Measurements from ENCODE around the gene HOXD4. TPM values are rescaled to one million over a fixed set of nuclear protein-coding genes. Genes with fewer than 3 reads are reported as not detected.

Gene HOXD4
- total RNA-seq, 2 experiments from 2014 or later = not detected

GRCh38 chr2:176165370-176166050, 14.2 kb downstream of the HOXD4 start:
- Mint-ChIP-seq H3K36me3 (peaks cover 5% of the 10 kb centered on the region), H3K27me3 (peaks cover 74% of the 10 kb centered on the region), H3K4me1 (ENCODE audit: low read depth) (no peaks in the 10 kb centered on the region), H3K4me3 (no peak overlapping the region), H3K27ac (no peak overlapping the region), H3K9me3 (no peaks in the 10 kb centered on the region)
- DNase-seq = no peak
- intact Hi-C loops (cut with micrococcal nuclease) = no loop called here
- CTCF ChIA-PET = no interaction called here
- POLR2A ChIA-PET = no interaction called here

DNA sequence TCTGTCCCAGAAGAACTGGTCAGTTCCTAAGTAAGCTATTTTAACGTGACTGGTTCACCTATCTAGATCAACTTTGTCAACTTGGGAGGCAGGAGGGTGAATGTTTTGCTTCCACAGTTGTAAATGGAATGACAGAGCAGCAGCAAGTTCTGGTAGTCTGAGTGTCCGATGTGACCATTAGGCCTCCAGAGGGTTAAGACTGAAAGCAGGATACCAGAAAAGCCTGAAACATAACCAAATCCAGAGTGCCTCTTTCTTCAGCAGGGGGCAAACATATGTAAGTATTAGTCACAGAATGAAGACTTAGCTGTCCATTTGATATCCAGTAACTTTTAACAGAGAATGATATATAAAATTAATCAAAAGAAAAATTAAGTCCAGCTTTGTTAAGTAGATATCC, 14.9 kb downstream of the HOXD4 start:
- DNase-seq = no peak
- Mint-ChIP-seq H3K36me3 (peaks cover 5% of the 10 kb centered on the region), H3K27ac (no peak overlapping the region), H3K9me3 (no peaks in the 10 kb centered on the region), H3K4me1 (ENCODE audit: low read depth) (no peaks in the 10 kb centered on the region), H3K4me3 (no peak overlapping the region), H3K27me3 (peaks cover 71% of the 10 kb centered on the region)
- intact Hi-C loops (cut with micrococcal nuclease) = no loop called here
- CTCF ChIA-PET = no interaction called here
- POLR2A ChIA-PET = no interaction called here

- no peak overlapping the region for H3K4me3 Mint-ChIP-seq
- peaks cover under 1% of the 10 kb centered on the region for H3K4me1 Mint-ChIP-seq (ENCODE audit: low read depth)
- ChIA-PET CTCF (interaction anchor here (0.6 to 0.9 kb wide), 2 partner anchors 288 to 471 kb away, joined by 3 read pairs; no protein-coding TSS in a partner anchor), POLR2A (no interaction called here)
- intact Hi-C loops (cut with micrococcal nuclease) = no loop called here
- H3K9me3 Mint-ChIP-seq = no peaks in the 10 kb centered on the region
- no peak for DNase-seq
- H3K27ac Mint-ChIP-seq = no peak overlapping the region
- peaks cover 68% of the 10 kb centered on the region for H3K27me3 Mint-ChIP-seq
- H3K36me3 Mint-ChIP-seq = peaks cover 5% of the 10 kb centered on the region
Measured at GRCh38 chr2:176167398-176167797, 16.0 kb downstream of the HOXD4 start.

DNA sequence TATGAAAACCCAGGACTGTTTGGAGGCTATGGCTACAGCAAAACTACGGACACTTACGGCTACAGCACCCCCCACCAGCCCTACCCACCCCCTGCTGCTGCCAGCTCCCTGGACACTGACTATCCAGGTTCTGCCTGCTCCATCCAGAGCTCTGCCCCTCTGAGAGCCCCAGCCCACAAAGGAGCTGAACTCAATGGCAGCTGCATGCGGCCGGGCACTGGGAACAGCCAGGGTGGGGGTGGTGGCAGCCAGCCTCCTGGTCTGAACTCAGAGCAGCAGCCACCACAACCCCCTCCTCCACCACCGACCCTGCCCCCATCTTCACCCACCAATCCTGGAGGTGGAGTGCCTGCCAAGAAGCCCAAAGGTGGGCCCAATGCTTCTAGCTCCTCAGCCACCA, 17.8 kb downstream of the HOXD4 start:
- peaks cover 14% of the 10 kb centered on the region for H3K4me1 Mint-ChIP-seq (ENCODE audit: low read depth)
- ChIA-PET CTCF (interaction anchor here (1.5 kb wide), 1 partner anchor 42 kb away, joined by 4 read pairs; no protein-coding TSS in a partner anchor), POLR2A (no interaction called here)
- peaks cover 8% of the 10 kb centered on the region for H3K36me3 Mint-ChIP-seq
- DNase-seq = no peak
- H3K9me3 Mint-ChIP-seq = no peaks in the 10 kb centered on the region
- intact Hi-C loops (cut with micrococcal nuclease) = no loop called here
- H3K4me3 Mint-ChIP-seq = no peak overlapping the region
- peaks cover 68% of the 10 kb centered on the region for H3K27me3 Mint-ChIP-seq
- no peak overlapping the region for H3K27ac Mint-ChIP-seq

DNA sequence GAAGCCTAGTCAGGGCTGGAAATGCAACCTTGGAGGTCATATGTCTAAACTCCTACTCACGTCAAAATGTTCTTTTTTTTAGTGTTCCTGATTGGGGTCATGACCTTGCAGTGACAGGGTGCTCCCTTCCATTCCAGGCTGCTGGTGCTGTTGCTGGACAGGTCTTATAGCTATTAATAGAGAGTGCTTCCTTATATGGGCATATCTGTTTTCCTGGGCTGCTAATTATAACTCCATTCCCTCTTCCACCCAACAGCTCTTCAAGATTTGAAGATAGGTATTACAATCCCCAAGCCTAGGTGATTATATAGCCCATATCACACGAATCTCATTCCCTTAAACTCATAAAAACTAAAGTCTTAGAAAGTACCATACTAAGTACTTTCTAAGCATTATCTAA, 18.4 kb downstream of the HOXD4 start:
- DNase-seq = no peak
- ChIA-PET CTCF (interaction anchor here (1.5 kb wide), 1 partner anchor 43 kb away, joined by 4 read pairs; no protein-coding TSS in a partner anchor), POLR2A (no interaction called here)
- Mint-ChIP-seq H3K36me3 (peaks cover 8% of the 10 kb centered on the region), H3K4me3 (no peak overlapping the region), H3K27me3 (peaks cover 67% of the 10 kb centered on the region), H3K9me3 (no peaks in the 10 kb centered on the region), H3K4me1 (ENCODE audit: low read depth) (peaks cover 17% of the 10 kb centered on the region), H3K27ac (no peak overlapping the region)
- intact Hi-C loops (cut with micrococcal nuclease) = loop anchor here (5.0 kb wide), 1 partner anchor 42 kb away; the partner anchor contains the start of gene HOXD8

DNA sequence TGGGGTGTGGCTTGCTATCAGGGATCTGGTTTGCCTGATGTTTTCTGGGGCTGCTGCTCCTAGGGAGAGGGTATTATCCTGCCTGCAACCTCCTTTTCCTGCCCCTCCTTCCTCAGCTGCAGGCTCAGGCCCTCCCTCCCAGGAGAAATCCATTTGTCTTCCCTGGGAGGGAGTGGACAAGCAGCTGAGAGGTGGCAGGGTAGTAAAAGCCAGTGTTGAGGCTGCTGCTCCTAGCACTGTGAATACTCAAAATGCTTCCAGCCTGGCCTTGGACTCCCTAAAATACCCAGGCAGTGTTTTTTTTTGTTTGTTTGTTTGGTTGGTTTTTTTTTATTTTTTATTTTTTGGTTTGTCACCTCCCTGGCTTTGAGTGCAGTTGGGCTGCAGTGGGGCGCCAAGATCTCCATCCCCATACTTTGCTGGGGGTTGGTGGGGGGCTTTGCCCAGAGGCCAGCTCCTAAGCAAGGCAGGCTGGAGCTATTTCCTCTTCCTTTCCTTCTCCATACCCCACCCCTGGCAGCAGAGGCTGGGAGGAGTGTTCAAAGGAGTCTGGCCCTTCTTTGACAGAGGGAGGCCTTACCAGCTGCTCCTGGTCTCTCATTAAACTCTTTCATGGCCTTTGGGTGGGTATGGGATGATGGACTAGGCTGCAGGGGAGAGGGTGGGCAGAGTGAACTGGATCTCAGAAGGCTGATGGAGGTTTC, 19.4 kb downstream of the HOXD4 start:
- POLR2A ChIA-PET = no interaction called here
- Mint-ChIP-seq H3K9me3 (no peaks in the 10 kb centered on the region), H3K36me3 (peaks cover 8% of the 10 kb centered on the region), H3K27me3 (peaks cover 68% of the 10 kb centered on the region), H3K4me3 (no peak overlapping the region), H3K4me1 (ENCODE audit: low read depth) (peaks cover 20% of the 10 kb centered on the region), H3K27ac (no peak overlapping the region)
- intact Hi-C loops (cut with micrococcal nuclease) = loop anchor here (5.0 kb wide), 1 partner anchor 43 kb away; the partner anchor contains the start of gene HOXD8
- CTCF ChIA-PET = no interaction called here
- no peak for DNase-seq

DNA sequence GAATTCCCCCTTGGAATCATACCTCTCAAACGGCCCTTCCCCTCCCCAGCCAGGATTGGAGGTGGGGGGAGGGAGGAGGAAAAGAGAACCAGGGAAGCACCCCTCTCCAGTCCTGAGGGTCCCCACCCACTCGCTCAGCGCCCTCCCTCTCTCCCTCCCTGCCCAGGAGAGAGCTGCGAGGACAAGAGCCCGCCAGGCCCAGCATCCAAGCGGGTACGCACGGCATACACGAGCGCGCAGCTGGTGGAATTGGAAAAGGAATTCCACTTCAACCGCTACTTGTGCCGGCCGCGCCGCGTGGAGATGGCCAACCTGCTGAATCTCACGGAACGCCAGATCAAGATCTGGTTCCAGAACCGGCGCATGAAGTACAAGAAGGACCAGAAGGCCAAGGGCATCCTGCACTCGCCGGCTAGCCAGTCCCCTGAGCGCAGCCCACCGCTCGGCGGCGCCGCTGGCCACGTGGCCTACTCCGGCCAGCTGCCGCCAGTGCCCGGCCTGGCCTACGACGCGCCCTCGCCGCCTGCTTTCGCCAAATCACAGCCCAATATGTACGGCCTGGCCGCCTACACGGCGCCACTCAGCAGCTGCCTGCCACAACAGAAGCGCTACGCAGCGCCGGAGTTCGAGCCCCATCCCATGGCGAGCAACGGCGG, 20.1 kb downstream of the HOXD4 start:
- peaks cover 7% of the 10 kb centered on the region for H3K36me3 Mint-ChIP-seq
- no peak for DNase-seq
- H3K9me3 Mint-ChIP-seq = no peaks in the 10 kb centered on the region
- no peak overlapping the region for H3K4me3 Mint-ChIP-seq
- H3K27ac Mint-ChIP-seq = no peak overlapping the region
- H3K4me1 Mint-ChIP-seq (ENCODE audit: low read depth) = peaks cover 20% of the 10 kb centered on the region
- POLR2A ChIA-PET = no interaction called here
- intact Hi-C loops (cut with micrococcal nuclease) = loop anchor here (5.0 kb wide), 1 partner anchor 44 kb away; the partner anchor contains the start of gene HOXD8
- peaks cover 70% of the 10 kb centered on the region for H3K27me3 Mint-ChIP-seq
- CTCF ChIA-PET = no interaction called here

GRCh38 chr2:176172007-176172894, 20.9 kb downstream of the HOXD4 start:
- no peak for DNase-seq
- intact Hi-C loops (cut with micrococcal nuclease) = loop anchor here (5.0 kb wide), 1 partner anchor 45 kb away; the partner anchor contains the start of gene HOXD8
- Mint-ChIP-seq H3K27ac (no peak overlapping the region), H3K4me1 (ENCODE audit: low read depth) (peaks cover 22% of the 10 kb centered on the region), H3K27me3 (peaks cover 69% of the 10 kb centered on the region), H3K4me3 (no peak overlapping the region), H3K36me3 (peaks cover 7% of the 10 kb centered on the region), H3K9me3 (no peaks in the 10 kb centered on the region)
- CTCF ChIA-PET = no interaction called here
- POLR2A ChIA-PET = no interaction called here

DNA sequence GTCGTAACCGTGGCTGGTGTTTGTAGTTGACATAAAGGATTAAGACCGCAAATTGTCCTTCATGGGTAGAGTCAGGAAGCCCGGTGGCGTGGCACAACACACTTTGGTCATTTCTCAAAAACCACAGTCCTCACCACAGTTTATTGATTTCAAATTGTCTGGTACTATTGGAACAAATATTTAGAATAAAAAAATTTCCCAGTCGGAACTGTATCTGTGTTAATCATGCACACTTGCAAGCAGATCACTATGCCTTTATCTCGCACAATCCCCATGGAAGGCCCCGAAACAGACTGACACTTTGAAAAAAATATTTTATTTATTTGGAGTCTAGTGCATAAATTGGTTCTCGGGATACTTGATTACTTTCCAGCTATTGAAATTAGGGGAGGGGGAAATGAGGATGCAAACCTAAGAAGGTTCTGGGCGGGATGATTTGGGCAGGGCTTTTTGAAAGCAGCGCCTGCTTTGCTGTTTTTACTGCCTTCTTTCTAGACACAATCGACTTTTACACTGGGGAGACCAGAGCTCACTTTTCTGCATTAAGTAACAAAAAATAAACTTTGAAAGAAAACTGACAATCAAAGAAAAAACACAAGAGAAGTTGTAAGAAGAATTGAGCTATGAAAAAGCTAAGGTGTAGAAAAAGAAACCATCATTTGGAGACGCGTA, 21.7 kb downstream of the HOXD4 start:
- no peak for DNase-seq
- intact Hi-C loops (cut with micrococcal nuclease) = loop anchor here (5.0 kb wide), 1 partner anchor 46 kb away; the partner anchor contains the start of gene HOXD8
- POLR2A ChIA-PET = no interaction called here
- no peaks in the 10 kb centered on the region for H3K9me3 Mint-ChIP-seq
- no peak overlapping the region for H3K27ac Mint-ChIP-seq
- peaks cover 7% of the 10 kb centered on the region for H3K36me3 Mint-ChIP-seq
- H3K4me3 Mint-ChIP-seq = no peak overlapping the region
- peaks cover 68% of the 10 kb centered on the region for H3K27me3 Mint-ChIP-seq
- CTCF ChIA-PET = interaction anchor here (1.5 kb wide), 1 partner anchor 75 kb away, joined by 4 read pairs; no protein-coding TSS in a partner anchor
- H3K4me1 Mint-ChIP-seq (ENCODE audit: low read depth) = peaks cover 23% of the 10 kb centered on the region

DNA sequence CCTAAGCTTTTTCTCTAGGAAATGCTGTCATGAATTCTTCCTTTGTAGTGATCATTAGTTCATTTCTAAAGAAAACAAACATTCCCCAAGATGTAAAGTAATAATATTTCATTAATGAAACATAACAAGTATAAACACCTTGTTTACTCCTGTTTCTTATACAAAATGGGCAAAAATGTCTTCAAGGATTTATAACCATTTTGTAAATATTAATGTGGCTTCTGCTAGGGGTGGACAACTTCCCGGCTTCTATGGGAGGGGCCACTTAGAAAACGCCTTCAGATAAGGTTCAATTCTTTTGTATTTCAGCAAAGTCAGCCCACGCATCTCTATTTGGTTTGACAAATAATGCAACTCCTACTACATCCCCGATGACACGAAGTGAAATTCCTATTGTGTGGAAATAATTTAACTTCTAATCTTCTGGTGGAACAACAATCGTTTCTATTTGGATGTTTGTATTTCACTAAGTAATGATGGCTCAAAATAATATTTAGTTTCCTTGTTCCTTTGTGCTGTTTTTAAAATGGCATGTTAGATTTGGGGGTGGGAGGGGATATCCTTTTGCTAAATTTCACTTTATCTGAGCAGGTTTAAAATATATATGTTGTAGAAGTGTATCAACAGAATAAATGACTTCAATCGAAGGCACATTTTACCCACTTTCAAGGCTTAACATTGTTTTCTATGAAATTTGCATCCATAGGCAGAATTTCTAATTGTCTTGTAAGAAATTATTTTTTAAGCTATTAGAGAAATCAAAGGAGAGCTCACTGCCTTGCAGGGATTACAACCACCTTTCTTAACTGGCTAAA, 22.4 kb downstream of the HOXD4 start:
- no peak for DNase-seq
- peaks cover 23% of the 10 kb centered on the region for H3K4me1 Mint-ChIP-seq (ENCODE audit: low read depth)
- no peaks in the 10 kb centered on the region for H3K9me3 Mint-ChIP-seq
- POLR2A ChIA-PET = no interaction called here
- H3K4me3 Mint-ChIP-seq = no peak overlapping the region
- H3K27me3 Mint-ChIP-seq = peaks cover 73% of the 10 kb centered on the region
- intact Hi-C loops (cut with micrococcal nuclease) = loop anchor here (5.0 kb wide), 1 partner anchor 46 kb away; the partner anchor contains the start of gene HOXD8
- CTCF ChIA-PET = interaction anchor here (1.5 to 2.0 kb wide), 2 partner anchors 47 to 76 kb away, joined by 4 to 8 read pairs; no protein-coding TSS in a partner anchor
- no peak overlapping the region for H3K27ac Mint-ChIP-seq
- peaks cover 7% of the 10 kb centered on the region for H3K36me3 Mint-ChIP-seq
